SIG-M5 (cell line): Measurements from ENCODE around the gene COL5A1.
"Not testable (repeated sequence)": the region's sequence is repeated elsewhere in the genome, so short reads cannot be mapped to it uniquely, and the experiment has no call there.

ENCODE experiments used
- DNase-seq: peaks from one replicate; lab custom pipeline; 2025; lab: John Stamatoyannopoulos, UW

COL5A1 gene

DNA sequence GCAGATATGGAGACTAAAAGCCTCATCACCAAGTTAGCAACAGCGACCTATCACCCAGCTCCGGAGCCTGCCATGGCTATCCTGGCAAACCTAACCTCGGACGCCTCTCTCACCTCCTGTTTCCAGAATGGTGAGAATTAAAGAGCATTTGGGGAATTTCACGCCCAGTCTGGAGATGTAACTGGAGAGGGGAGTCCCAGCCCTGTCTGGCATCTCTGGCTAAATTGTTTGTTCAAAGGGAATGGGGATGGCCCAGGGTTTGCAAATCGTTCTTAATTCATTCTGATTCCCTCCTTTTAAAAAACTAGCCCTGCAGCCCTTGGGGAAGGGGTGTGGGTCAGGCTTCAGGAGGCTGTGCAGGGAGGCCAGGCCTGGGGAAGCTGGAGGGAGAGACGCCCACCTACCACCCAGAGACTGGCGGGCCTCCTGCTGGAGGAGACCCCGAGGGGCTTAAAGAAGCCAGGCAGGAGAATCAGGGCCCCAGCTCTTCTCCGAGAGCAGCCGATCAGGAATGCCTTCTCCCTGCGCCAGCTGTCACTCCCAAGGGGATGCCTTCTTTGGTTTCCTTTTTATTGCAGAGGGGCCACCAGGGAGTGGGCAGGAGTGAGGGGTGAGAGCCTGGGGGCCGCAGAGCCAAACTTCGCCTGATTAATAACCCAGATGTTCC is 964 bp upstream of the COL5A1 start:
- no peak for DNase-seq

- no peak for DNase-seq
Observed at GRCh38 chr9:134641990-134642384, 384 bp downstream of the COL5A1 start.

- no peak for DNase-seq
Observed at GRCh38 chr9:134642385-134643181, 980 bp downstream of the COL5A1 start.

DNA sequence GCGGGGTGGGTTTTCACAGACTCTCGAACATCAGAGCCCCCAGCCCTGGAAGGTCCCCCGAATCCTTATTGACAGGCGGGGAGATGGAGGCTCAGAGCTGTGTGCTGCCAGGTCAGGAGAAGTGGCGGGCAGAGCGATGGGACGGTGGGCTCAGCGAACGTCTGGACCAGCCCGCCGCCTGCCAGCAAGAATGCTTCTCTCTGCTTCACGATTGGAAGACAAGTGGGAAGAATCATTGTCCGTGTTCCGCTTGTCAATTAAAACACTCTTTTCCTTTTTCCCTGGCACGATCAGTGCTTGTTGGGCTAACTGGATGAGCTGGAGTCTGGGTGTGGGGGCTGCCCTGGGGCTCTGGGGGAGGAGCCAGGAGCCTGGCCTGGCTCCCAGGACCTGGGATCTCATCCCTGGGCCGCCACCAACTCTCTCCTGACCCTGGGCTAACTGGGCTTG is 1.6 kb downstream of the COL5A1 start:
- DNase-seq, result no peak

GRCh38 chr9:134644401-134644724 is 2.8 kb downstream of the COL5A1 start:
- not testable (repeated sequence) for DNase-seq

GRCh38 chr9:134644725-134645606 is 3.4 kb downstream of the COL5A1 start:
- no peak for DNase-seq

DNA sequence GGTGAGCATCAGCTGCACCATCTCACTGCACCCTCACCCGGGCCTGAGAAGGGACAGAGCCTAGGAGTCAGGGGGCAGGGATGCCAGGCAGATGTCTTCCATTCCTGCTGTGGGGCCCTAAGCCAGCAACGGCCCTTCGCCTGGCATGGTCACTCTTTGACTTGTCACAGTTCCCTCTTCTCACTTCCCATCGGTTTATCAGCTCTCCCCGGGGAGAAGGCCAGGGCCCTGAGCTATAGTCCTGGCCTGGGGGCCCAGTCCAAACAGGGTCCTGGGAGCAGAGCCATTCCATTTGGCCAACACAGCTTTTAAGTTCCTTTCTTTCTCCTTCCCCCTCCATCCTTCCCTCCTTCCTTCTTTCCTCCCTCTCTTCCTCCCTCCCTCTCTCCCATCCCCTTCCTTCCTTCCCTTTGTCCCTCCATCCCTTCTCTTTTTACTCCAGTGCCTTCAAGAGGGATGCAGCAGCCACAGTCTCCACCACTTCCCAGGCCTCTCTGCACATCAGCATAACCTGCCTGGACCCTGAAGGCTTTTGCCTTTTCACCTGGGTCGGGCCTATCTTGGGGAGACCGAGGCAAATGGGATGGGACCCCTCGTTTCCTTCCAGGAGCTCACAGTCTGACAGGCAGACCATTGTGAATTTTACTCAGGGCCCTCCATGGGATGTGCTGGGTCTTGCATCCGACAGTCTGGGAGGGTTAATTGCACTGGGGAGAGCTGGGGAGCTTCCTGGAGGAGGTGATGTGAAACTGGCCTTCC is 4.2 kb downstream of the COL5A1 start:
- DNase-seq, result no peak

DNA sequence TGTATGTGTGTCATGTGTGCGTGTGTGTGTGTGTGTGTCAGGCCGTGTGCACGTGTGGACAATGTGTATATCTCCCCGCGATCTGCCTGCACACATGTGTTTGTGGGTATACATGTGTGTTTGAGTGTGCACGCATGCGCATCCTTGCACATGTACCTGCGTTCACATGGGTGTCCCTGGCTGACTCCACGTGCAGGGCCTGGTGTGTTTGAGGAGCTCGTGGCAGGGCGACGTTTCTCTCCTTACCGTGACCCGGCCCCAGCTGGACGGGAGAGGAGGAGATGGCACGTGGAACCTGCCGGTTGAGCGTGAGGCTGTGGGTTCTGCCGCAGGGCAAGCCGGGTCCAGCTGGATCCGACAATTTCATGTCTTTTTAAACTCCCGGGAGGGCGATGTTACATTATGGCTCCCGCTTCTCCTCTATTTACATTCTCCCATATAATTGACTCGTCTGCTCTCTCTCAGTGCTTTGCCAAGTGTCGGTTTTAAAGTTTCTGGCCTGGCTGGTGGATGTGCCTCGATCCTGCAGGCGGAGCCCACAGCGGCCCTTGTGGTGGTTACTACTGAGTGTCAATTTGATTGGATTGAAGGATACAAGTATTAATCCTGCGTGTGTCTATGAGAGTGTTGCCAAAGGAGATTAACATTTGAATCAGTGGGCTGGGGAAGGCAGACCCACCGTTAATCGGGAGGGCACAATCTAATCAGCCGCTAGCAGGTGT is 5.9 kb downstream of the COL5A1 start:
- no peak for DNase-seq

DNA sequence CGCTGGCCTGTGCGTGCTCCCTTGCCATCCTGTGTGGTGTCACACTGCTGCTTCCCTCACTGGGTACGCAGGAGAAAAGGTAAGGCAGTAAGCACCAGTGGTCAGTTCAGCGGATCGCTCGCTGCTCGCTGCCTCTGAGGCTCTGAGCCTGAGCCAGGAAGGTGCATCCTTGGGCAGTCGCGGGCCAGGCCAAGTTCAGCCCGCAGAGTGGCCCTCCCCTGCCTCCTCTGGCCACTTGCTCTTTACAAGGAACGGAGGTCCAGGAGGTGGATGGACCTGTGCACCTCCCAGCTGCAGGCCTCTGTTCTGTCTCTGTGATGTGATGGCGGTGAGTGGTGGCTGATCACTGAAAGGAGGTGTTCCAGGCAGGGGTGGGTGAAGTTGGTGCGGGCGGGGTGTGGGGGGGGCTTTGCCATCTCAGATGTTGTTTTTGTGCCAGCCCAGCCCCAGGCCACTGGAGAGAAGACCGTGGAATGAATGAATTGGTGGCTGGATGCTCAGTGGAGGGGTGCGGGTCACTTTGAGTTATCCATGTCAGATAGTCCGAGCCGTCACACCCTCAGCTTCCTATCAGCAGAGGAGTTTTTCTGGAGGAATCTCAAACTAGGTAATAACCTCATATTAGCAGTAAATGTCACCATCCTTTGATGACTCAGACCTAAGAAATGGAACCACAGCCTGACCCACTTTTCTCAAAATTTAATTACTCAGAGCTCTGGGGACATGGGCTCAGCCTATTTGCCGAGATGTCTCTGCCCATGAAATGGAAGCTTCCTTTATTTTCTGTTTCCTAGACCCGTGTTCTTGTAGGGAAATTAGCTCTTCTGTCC is 7.3 kb downstream of the COL5A1 start:
- DNase-seq, result no peak

- DNase-seq, result no peak
Observed at GRCh38 chr9:134650431-134651190, 9.0 kb downstream of the COL5A1 start.

DNA sequence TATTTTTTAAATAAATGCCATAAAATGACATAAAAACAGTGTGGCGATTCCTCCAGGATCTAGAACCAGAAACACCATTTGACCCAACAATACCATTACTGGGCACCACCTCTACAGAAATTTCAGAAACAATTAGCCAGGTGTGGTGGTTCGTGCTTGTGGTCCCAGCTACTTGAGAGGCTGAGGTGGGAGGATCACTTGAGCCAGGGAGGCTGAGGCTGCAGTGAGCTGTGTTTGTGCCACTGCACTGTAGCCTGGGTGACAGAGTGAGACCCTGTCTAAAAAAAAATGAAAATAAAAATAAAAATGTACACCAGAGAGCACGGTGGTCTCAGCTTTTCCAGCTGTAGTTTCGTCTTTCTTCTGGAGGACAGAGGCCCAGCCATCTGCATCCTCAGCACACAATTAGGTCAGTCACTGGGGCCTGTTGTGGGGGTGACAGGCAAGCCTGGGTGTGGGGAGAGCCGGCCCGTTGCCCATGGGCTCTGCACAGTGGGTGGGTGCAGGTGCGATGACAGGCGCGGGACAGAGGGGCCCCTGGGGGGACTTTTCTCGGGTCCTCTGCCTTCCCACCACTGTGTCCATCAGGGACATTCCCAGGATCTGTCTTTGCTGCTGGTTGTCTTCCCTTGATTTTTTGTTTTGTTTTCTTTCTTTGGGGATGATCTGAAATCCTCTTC is 9.8 kb downstream of the COL5A1 start:
- DNase-seq, result no peak

DNA sequence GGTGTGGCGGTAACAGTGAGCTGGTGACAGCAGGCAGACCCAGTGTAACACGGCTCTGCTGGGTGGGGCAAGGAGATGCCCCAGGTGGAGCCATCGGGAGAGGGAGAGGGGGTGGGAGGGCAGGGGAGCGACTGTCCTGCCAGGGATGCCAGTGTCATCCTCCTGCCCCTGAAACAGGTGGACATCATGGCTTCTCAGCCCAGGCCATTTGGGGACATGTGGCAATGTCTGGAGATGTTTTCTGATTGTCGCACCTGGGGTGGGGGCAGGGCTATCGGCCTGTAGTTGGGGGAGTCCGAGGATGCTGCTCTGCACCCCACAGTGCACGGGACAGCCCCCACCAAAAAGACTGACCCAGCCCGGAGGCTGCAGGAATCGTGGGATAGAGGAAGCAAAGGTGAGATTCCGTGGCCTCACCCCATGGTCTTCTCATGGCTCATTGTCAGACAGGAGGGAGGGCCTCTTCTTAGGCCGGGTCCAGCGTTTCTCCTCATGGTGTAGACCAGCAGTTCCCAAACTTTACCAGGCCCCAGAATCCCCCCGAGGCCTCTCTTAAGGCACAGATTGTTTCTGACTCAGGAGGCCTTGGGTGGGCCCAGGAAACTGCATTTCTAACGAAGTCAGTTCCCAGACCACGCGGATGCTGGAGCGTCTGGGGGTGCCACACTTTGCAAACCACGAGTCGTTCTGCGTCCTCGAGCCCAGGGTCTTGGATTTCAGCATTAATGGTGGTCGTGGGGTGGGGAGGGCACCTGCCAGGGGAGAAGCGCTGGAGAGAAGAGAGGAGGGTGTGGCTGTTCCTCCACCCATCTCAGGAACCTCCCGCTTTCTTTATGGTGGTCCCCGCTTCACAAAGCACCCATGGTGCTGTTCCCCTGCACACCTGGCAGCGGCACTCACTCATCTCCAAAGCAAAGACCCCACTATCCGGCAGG is 11.0 kb downstream of the COL5A1 start:
- no peak for DNase-seq

DNA sequence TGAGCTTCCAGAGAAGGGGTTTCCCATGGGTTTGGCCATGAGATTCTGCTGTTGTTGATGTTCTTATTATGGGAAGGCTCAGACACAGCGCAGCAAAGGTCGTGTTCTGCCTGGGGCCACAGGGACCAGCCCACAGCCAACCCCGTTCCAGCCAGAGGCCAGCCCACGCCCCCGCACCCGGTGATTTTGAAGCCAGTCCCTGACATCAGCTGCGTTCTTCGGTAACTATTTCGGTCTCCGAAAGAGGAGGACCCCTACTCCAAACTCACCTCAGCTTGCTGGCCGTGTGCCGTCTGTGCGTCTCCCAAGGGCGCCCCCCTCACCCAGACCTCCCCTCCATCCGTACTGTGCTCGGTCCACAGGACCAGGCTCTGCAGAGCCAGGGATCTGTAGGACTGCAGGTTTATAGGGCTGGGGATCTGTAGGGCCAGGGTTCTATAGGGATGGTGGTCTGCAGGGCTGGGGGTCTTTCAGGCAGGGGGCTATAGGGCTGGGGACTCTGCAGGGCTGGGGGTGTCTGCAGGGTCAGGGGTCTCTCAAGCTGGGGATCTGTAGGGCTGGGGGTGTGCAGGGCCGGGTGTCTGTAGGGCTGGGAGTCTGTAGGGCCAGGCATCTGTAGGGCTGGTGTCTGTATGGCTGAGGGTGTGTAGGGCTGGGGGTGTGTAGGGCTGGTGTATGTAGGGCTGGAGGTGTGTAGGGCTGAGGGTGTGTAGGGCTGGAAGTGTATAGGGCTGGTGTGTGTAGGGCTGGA is 11.8 kb downstream of the COL5A1 start:
- DNase-seq, result no peak

DNA sequence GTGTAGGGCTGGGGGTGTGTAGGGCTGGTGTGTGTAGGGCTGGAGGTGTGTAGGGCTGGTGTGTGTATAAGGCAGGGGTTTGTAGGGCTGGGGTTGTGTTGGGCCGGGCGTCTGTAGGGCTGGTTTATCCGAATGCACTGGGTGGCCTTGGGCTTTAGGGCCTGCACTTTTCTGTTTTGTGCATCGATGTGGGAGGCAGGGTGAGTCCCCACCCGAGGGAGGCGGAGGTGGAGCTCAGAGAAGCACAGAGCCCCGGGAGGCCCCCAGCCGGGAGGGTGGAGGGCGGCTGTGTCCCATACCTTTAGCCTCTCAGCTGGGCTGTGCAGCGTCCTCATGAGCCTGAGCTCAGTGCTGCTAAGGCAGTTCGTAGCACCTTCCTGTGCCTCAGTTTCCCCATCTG is 13.5 kb downstream of the COL5A1 start:
- DNase-seq, result no peak

DNA sequence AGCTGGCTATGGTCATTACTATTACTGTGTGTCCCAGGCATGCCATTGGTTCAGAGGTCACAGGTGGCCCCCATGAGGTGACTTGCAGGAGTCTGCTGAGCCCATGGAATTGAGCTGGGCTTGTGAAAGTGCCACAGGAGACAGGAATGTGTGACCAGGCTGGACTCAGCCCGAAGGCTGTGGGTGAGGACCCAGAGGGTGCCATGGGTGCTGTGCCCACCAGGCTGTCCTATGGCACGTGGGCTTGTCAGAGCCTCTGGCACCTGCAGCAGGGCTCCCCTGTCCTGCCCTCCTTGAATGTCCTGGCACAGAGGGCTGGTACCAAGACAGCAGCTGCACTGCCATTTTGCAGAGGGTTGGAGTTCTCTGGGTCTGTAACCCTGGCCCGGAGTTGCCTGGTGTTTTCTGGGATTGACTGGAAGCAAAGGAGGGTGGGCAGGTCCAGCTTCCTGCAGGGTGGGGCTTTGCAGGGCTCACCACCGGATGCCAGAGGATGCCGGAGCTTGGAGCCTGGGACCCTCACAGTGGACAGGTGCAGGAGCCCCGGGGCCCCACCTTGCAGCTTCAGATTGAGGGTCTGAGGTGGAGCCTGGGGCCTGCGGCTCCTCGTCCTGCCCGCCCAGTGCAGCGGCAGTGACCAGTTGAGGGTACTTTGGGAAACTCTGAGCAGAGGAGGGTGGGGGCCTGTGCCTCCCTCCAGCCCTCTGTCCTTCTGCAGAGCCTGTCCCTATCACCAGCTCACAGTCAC is 14.2 kb downstream of the COL5A1 start:
- DNase-seq, result no peak

DNA sequence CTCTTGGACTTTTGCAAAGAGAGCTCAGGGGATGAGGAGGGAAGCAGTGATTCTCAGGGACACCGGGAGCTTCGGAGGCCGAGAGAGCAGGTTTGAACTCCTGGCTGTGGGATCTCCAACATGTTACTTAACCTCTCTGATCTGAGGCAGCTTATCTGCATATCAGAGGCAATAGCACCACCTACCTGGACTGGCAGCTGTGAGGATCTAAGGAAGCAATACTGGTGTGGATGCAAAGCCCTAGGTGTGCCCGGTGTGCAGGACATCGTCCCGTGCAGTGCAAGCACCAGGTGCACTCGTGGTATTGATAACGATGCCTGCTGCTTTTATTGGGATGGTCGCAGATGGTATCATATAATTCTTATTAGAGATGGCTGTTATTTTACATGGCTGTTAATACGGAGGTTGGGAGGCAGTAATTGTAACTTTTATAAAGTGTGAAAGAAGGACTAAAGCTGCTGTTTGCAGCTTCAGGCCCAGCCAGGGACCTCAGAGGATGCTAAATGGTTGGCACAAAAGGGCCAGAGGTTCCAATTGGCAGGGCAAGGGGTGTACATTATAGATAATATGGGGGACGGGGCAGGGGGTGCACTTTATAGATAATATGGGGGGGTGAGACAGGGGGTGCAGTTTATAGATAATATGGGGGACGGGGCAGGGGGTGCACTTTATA is 14.9 kb downstream of the COL5A1 start:
- no peak for DNase-seq
